HFFc6 (cell line): ENCODE results near the gene LIN28B. TPM values are rescaled to one million over a fixed set of nuclear protein-coding genes. Genes with fewer than 3 reads are reported as not detected.

Experiments used
- DNase-seq: peaks from one replicate; pipeline ENCODE4 v3.0.0-alpha.2; 2018
- H3K27ac Mint-ChIP-seq: 2 replicates; pipeline ENCODE4 v1.8.0; 2020; ENCODE audit warnings: mild to moderate bottlenecking, mixed read lengths
- H3K27me3 Mint-ChIP-seq: 2 replicates; pipeline ENCODE4 v1.8.0; 2021; ENCODE audit warnings: mild to moderate bottlenecking, moderate library complexity, mixed read lengths; ENCODE audit not compliant: insufficient read depth
- H3K36me3 Mint-ChIP-seq: 2 replicates; pipeline ENCODE4 v1.8.0; 2021; ENCODE audit warnings: low read depth, mixed read lengths
- H3K4me1 Mint-ChIP-seq: 2 replicates; pipeline ENCODE4 v1.8.0; 2020; ENCODE audit warnings: low read depth, mixed read lengths
- H3K4me3 Mint-ChIP-seq: 2 replicates; pipeline ENCODE4 v1.8.0; 2020; ENCODE audit warnings: mild to moderate bottlenecking, moderate library complexity, mixed read lengths
- H3K9me3 Mint-ChIP-seq: 2 replicates; pipeline ENCODE4 v1.8.0; 2020; ENCODE audit warnings: mild to moderate bottlenecking, mixed read lengths
- total RNA-seq, 6 experiments: library from RNA; stranded (reverse); fragmentation: NEBNext Ultra II Directional; extraction: Animal tissue kit (Norgen Biotek cat#: 25700); gene quantifications; 2 replicates in 1 of 6; 3 replicates in 5 of 6; pipeline ENCODE4 v1.2.3, GENCODE V29; 2021
- TF ChIP-seq, protein P1 (sequence below): fragments of 200-600 bp; sonication (generic); IDR thresholded peaks from 2 replicates; pipeline ENCODE4 v1.5.0; 2021; ENCODE audit warnings: antibody characterized with exemption, mild to moderate bottlenecking

Gene LIN28B
- total RNA-seq, 6 experiments from 2014 or later = not detected

DNA sequence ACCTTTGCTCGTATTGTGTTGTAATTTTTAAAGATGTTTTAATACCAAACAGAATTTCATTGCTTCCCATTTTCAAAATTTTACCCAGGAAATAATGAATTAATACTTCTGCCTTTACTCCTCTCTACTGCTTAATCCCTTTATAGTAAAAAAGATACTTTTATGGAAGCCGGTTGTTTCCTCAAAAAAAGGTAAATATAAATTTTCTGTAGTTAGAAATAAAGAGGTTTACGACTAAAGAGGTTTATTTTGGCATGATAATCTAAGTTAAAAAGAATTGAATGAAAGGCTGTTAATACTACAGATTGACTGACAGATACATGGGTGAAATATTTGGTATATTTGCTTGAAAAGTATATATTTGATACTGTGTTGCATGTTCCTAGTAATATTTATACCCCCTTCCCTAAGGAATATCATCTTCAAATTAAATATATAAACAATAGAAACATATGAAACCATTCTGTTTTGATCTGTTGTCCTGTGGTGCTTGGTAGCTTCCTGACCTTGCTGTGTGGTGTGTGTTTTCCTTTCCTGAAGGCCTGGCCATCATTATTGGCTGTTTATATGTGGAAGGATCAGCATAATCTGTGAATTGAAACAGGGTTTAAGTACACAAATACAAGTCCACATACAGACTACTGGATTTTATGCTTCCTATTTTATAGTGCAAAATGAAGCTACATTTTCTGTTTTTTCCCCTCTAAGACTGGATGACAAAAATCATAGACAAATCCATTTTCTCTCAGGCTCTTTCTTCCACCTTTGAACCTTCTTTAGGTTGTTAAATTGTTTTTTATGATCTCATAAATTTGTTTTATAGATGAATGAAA, 2.3 kb downstream of the LIN28B start:
- Mint-ChIP-seq H3K9me3 (no peaks in the 10 kb centered on the region), H3K27ac (no peak overlapping the region), H3K4me1 (peaks cover 16% of the 10 kb centered on the region), H3K36me3 (no peaks in the 10 kb centered on the region), H3K27me3 (peaks cover 37% of the 10 kb centered on the region), H3K4me3 (no peak overlapping the region)
- no peak for DNase-seq
- TF ChIP-seq, protein P1, sequence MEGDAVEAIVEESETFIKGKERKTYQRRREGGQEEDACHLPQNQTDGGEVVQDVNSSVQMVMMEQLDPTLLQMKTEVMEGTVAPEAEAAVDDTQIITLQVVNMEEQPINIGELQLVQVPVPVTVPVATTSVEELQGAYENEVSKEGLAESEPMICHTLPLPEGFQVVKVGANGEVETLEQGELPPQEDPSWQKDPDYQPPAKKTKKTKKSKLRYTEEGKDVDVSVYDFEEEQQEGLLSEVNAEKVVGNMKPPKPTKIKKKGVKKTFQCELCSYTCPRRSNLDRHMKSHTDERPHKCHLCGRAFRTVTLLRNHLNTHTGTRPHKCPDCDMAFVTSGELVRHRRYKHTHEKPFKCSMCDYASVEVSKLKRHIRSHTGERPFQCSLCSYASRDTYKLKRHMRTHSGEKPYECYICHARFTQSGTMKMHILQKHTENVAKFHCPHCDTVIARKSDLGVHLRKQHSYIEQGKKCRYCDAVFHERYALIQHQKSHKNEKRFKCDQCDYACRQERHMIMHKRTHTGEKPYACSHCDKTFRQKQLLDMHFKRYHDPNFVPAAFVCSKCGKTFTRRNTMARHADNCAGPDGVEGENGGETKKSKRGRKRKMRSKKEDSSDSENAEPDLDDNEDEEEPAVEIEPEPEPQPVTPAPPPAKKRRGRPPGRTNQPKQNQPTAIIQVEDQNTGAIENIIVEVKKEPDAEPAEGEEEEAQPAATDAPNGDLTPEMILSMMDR = no peak

DNA sequence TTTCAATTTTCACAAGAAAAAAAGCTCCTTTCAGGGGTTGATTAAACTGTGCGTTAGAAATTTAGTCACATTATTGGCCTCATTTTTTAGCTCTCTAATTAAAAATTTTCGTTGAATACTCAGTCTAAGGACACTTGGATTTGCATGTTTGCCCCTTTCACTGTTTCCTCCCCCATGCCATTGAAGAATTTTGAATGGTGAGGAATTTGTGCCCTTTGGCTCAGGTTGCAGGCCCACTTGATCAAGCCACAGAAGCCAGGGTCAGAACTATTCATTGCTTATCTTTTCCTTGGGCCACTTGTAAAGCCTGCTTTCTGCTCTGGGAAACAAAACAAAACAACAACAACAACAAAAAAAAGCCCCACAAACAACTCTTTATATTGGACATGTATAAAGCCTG, 12.2 kb downstream of the LIN28B start:
- H3K4me1 Mint-ChIP-seq = no peaks in the 10 kb centered on the region
- H3K27me3 Mint-ChIP-seq = peaks cover 1% of the 10 kb centered on the region; the same call in 1 of the 2 replicates
- no peaks in the 10 kb centered on the region for H3K36me3 Mint-ChIP-seq
- TF ChIP-seq, protein P1 = no peak
- no peaks in the 10 kb centered on the region for H3K9me3 Mint-ChIP-seq
- no peak for DNase-seq
- no peak overlapping the region for H3K4me3 Mint-ChIP-seq
- H3K27ac Mint-ChIP-seq = no peak overlapping the region

DNA sequence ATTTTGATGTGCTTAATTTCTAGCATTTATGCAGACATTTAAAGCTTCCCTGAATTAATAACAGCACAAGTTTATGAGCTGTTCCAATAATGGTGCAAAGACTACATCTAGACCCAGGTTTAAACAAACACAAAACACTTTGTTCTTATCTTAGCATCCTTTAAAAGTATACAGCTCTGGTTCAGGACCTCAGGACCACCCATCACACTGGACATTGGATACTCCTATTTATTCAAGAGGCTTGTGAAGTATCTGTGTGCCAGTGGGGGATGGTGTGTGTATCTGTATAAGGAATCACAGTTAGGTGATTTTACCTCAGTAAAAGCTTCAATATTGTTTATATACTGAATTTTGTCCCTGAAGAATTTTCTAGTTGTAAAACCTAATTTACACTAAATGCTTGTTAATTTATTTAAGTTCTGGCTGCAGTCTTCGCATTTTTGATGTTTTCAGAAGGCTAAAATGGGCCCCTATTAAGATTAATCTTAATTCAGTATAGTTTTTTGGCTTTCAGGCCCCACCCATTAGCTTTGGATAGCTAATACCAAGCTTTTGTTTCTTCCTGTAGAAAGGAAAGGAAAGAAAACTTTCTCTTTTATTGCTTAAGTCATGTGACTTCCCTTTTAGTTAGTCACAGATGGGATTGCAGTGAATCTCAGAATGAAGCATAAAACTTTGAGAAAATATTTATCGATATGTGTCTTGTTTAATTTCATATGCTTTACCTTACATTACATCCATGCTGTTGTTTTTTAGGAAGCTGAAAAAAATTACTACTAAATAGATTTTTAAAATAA, 13.1 kb downstream of the LIN28B start:
- H3K27ac Mint-ChIP-seq = no peak overlapping the region
- no peak overlapping the region for H3K4me3 Mint-ChIP-seq
- TF ChIP-seq, protein P1 = no peak
- no peak for DNase-seq
- H3K4me1 Mint-ChIP-seq = no peaks in the 10 kb centered on the region
- H3K36me3 Mint-ChIP-seq = no peaks in the 10 kb centered on the region
- no peaks in the 10 kb centered on the region; the same call in 1 of the 2 replicates for H3K27me3 Mint-ChIP-seq
- no peaks in the 10 kb centered on the region for H3K9me3 Mint-ChIP-seq

DNA sequence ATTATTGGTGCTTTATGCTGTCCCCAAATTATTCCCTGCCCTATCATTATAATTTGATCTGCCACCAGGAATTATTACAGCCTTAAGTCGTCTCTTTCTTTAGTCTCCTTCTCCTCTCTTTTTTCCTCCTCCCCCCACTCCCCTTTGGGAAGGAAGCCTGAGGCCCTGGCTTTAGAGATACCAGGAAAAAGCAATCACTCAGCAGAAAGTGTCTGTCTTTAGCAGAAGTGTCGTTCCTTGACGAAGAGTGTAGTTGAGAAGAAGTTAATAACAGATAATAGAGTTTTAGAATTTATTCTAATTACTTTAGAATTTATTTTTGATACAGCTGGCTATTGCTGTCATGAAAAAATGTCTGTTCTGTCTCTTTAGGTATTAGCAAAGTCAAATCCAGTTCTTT, 16.5 kb downstream of the LIN28B start:
- no peak for DNase-seq
- Mint-ChIP-seq H3K4me3 (no peak overlapping the region), H3K36me3 (no peaks in the 10 kb centered on the region), H3K27ac (no peak overlapping the region), H3K9me3 (no peaks in the 10 kb centered on the region), H3K27me3 (no peaks in the 10 kb centered on the region; the same call in none of the 2 replicates), H3K4me1 (no peaks in the 10 kb centered on the region)
- TF ChIP-seq, protein P1 = no peak

DNA sequence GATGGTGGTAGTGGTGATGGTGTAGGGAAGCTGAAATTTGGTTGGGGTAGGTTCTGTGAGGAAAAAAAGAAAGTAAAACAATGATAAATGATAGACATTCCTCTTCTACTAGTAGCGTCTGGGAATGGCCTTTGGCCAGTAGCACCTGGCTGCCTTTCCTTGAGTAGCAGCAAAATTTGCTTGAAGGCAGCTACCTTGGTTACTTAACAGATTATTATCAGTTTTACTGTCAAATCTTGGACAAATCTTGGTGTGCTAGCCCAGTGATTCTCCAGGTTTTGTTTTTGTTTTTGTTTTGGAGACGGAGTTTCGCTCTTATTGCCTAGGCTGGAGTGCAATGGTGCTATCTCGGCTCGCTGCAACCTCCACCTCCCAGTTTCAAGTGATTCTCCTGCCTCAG, 26.4 kb downstream of the LIN28B start:
- TF ChIP-seq, protein P1 = no peak
- no peak overlapping the region for H3K4me3 Mint-ChIP-seq
- no peaks in the 10 kb centered on the region for H3K36me3 Mint-ChIP-seq
- H3K4me1 Mint-ChIP-seq = no peaks in the 10 kb centered on the region
- DNase-seq = no peak
- H3K27me3 Mint-ChIP-seq = peaks cover 13% of the 10 kb centered on the region
- no peaks in the 10 kb centered on the region for H3K9me3 Mint-ChIP-seq
- H3K27ac Mint-ChIP-seq = no peak overlapping the region
